ENCODE data around the gene LBHD1. TPM values are rescaled to one million over a fixed set of nuclear protein-coding genes. Genes with fewer than 3 reads are reported as not detected.
"Not testable (repeated sequence)": the region's sequence is repeated elsewhere in the genome, so short reads cannot be mapped to it uniquely, and the experiment has no call there.

The LBHD1 gene
- total RNA-seq, 1 experiment from 2014 or later: 5.1 TPM

DNA sequence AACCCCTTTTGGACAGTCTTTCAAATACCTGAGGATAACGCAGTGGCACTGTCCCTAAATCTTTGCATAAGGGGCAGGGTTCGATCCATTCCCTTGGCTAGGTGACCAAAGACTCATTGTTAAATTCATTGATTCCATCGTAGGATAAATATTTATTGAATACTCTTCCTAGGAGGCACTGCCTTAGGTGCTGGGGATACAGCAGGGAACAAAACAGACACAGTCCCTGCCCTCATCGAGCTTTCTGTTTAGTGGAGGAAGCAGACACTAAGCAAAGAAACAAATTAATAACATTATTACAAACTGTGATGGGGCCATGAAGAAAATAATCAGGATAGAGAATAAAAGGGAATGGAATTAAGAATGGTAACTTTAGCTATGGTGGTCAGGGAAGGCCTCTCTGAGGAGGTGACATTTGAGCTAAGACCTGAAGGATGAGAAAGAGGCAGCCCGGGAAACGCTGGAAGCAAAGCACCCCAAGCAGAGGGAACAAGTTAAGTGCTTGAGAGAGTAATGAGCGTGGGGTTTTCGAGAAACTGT lies 51.0 kb downstream of the LBHD1 start:
- DNase-seq (ENCODE audit: low spot score): no peak

GRCh38 chr11:62616957-62617356 lies 55.1 kb downstream of the LBHD1 start:
- not testable (repeated sequence) for DNase-seq (ENCODE audit: low spot score)

GRCh38 chr11:62615521-62615920 lies 56.5 kb downstream of the LBHD1 start:
- DNase-seq (ENCODE audit: low spot score): no peak

DNA sequence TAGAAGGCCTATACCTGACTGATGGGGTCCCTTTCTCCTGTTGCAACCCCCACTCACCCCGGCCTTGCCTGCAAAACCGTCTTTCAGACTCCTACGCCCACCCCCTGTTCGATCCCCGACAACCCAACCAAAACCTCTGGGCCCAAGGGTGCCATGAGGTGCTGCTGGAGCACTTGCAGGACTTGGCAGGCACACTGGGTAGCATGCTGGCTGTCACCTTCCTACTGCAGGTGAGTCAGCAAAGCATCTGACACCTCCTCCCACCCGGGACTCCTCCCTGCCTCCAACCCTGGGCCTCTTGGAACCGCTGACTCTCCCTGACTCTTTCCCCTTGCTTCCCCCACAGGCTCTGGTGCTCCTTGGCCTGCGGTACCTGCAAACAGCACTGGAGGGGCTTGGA lies 57.8 kb downstream of the LBHD1 start:
- no peak for DNase-seq (ENCODE audit: low spot score)

DNA sequence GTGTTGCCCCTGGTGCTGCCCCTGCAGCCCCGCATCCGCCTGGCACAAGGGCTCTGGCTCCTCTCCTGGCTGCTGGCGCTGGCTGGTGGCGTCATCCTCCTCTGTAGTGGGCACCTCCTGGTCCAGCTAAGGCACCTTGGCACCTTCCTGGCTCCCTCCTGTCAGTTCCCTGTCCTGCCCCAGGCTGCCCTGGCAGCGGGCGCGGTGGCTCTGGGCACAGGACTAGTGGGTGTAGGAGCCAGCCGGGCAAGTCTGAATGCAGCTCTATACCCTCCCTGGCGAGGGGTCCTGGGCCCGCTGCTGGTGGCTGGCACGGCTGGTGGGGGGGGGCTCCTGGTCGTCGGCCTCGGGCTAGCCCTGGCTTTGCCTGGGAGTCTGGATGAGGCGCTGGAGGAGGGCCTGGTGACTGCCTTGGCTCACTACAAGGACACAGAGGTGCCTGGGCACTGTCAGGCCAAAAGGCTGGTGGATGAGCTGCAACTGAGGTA lies 58.7 kb downstream of the LBHD1 start:
- no peak for DNase-seq (ENCODE audit: low spot score)

Other genes with a start within 250 kb of the LBHD1 start
- 47.0 and 60.1 TPM in 2 replicates for gene AHNAK, start 125.5 kb downstream of the LBHD1 start, total RNA-seq (2014; rRNA removed; shearing (Covaris generic))
- 1,742 and 1,908 TPM in 2 replicates for gene EEF1G, start 98.4 kb downstream of the LBHD1 start, total RNA-seq (2014; rRNA removed; shearing (Covaris generic))
- gene TUT1, start 80.7 kb downstream of the LBHD1 start, total RNA-seq (2014; rRNA removed; shearing (Covaris generic)): 2.3 and 5.4 TPM in 2 replicates
- gene MTA2, start 70.4 kb downstream of the LBHD1 start, total RNA-seq (2014; rRNA removed; shearing (Covaris generic)): 96.1 and 108 TPM in 2 replicates
- 10.1 and 13.8 TPM in 2 replicates for gene EML3, start 59.5 kb downstream of the LBHD1 start, total RNA-seq (2014; rRNA removed; shearing (Covaris generic))
- 4.2 and 11.4 TPM in 2 replicates for gene ROM1, start 59.0 kb downstream of the LBHD1 start, total RNA-seq (2014; rRNA removed; shearing (Covaris generic))
- gene B3GAT3, start 50.3 kb downstream of the LBHD1 start, total RNA-seq (2014; rRNA removed; shearing (Covaris generic)): 13.5 and 26.0 TPM in 2 replicates
- gene GANAB, start 25.7 kb downstream of the LBHD1 start, total RNA-seq (2014; rRNA removed; shearing (Covaris generic)): 142 and 153 TPM in 2 replicates
- gene INTS5, start 19.0 kb downstream of the LBHD1 start, total RNA-seq (2014; rRNA removed; shearing (Covaris generic)): 14.5 and 16.0 TPM in 2 replicates
- gene C11orf98, start 7.1 kb downstream of the LBHD1 start, total RNA-seq (2014; rRNA removed; shearing (Covaris generic)): 100 and 130 TPM in 2 replicates
- 7.0 and 8.4 TPM in 2 replicates for gene CSKMT, start 7.0 kb downstream of the LBHD1 start, total RNA-seq (2014; rRNA removed; shearing (Covaris generic))
- 9.1 and 12.2 TPM in 2 replicates for gene UQCC3, start 594 bp downstream of the LBHD1 start, total RNA-seq (2014; rRNA removed; shearing (Covaris generic))
- gene UBXN1, start 6.8 kb upstream of the LBHD1 start, total RNA-seq (2014; rRNA removed; shearing (Covaris generic)): 93.7 and 110 TPM in 2 replicates
- 0.14 TPM in 1 of 2 replicates, not detected in the other for gene LRRN4CL, start 17.3 kb upstream of the LBHD1 start, total RNA-seq (2014; rRNA removed; shearing (Covaris generic))
- gene BSCL2, start 35.2 kb upstream of the LBHD1 start, total RNA-seq (2014; rRNA removed; shearing (Covaris generic)): 128 TPM in 2 replicates
- 0.41 TPM in 1 of 2 replicates, not detected in the other for gene GNG3, start 35.4 kb upstream of the LBHD1 start, total RNA-seq (2014; rRNA removed; shearing (Covaris generic))
- gene HNRNPUL2, start 55.2 kb upstream of the LBHD1 start, total RNA-seq (2014; rRNA removed; shearing (Covaris generic)): 4.7 and 5.0 TPM in 2 replicates
- gene TTC9C, start 56.2 kb upstream of the LBHD1 start, total RNA-seq (2014; rRNA removed; shearing (Covaris generic)): 35.0 and 46.9 TPM in 2 replicates
- gene ZBTB3, start 81.9 kb upstream of the LBHD1 start, total RNA-seq (2014; rRNA removed; shearing (Covaris generic)): 6.9 and 7.5 TPM in 2 replicates
- 140 and 182 TPM in 2 replicates for gene POLR2G, start 89.3 kb upstream of the LBHD1 start, total RNA-seq (2014; rRNA removed; shearing (Covaris generic))
- 15.0 and 19.1 TPM in 2 replicates for gene TAF6L, start 99.1 kb upstream of the LBHD1 start, total RNA-seq (2014; rRNA removed; shearing (Covaris generic))
- gene TMEM179B, start 115.1 kb upstream of the LBHD1 start, total RNA-seq (2014; rRNA removed; shearing (Covaris generic)): 77.5 and 85.5 TPM in 2 replicates
- 43.1 and 62.4 TPM in 2 replicates for gene TMEM223, start 119.7 kb upstream of the LBHD1 start, total RNA-seq (2014; rRNA removed; shearing (Covaris generic))
- gene NXF1, start 133.2 kb upstream of the LBHD1 start, total RNA-seq (2014; rRNA removed; shearing (Covaris generic)): 25.1 and 31.1 TPM in 2 replicates
- 22.3 and 26.3 TPM in 2 replicates for gene STX5, start 159.8 kb upstream of the LBHD1 start, total RNA-seq (2014; rRNA removed; shearing (Covaris generic))
- not detected in 2 replicates for gene TEX54, start 160.6 kb upstream of the LBHD1 start, total RNA-seq (2014; rRNA removed; shearing (Covaris generic))
- 60.1 and 63.7 TPM in 2 replicates for gene WDR74, start 167.3 kb upstream of the LBHD1 start, total RNA-seq (2014; rRNA removed; shearing (Covaris generic))
- gene SLC3A2, start 208.6 kb upstream of the LBHD1 start, total RNA-seq (2014; rRNA removed; shearing (Covaris generic)): 478 and 499 TPM in 2 replicates
- gene CHRM1, start 249.1 kb upstream of the LBHD1 start, total RNA-seq (2014; rRNA removed; shearing (Covaris generic)): not detected in 2 replicates

All from H4 (cell line).